ENCODE results near the gene TM9SF2. TPM values are rescaled to one million over a fixed set of nuclear protein-coding genes. Genes with fewer than 3 reads are reported as not detected.

TM9SF2 gene
- total and polyA plus RNA-seq, 9 of the 15 experiments (the other 6 are each of a cell fraction or from before 2014, with no cell fraction given), result 23.3 to 83.2 (median 55.1) TPM

DNA sequence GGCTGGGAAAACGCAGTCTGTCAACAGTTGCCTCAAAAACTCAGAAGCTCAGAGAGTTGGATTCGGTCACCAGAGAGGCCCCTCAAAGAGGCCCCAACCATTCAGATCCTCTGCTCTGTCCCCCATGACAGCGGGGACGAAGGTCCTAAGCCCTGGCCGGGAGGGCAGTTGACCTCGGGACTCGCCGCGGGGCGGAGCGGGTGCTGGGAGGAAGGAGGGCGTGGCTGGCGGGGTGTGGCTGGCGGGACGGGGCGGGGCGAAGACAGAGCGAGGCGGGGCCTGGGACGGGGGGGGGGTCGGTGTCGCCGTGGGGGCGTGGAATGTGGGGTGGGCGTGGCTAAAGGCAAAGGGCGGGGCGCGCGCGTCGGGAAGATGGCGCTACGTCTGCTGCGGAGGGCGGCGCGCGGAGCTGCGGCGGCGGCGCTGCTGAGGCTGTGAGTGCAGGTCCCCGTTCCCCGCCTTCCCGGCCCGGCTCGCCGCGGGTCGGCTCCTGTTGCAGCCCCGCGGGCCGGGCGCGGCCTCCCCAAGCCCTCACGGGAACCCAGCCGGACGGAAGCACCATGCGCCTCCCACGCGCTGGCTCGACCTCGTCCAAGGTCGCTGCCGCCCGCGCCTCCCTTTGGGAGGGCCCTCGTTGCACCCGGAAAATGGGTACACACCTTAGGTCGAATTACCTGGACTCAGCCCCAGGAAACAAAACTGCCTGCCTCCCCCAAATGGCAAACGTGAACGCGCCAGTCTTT, 105.2 kb downstream of the TM9SF2 start, which contains the start of gene CLYBL (continued):
- TF ChIP-seq, protein P1, sequence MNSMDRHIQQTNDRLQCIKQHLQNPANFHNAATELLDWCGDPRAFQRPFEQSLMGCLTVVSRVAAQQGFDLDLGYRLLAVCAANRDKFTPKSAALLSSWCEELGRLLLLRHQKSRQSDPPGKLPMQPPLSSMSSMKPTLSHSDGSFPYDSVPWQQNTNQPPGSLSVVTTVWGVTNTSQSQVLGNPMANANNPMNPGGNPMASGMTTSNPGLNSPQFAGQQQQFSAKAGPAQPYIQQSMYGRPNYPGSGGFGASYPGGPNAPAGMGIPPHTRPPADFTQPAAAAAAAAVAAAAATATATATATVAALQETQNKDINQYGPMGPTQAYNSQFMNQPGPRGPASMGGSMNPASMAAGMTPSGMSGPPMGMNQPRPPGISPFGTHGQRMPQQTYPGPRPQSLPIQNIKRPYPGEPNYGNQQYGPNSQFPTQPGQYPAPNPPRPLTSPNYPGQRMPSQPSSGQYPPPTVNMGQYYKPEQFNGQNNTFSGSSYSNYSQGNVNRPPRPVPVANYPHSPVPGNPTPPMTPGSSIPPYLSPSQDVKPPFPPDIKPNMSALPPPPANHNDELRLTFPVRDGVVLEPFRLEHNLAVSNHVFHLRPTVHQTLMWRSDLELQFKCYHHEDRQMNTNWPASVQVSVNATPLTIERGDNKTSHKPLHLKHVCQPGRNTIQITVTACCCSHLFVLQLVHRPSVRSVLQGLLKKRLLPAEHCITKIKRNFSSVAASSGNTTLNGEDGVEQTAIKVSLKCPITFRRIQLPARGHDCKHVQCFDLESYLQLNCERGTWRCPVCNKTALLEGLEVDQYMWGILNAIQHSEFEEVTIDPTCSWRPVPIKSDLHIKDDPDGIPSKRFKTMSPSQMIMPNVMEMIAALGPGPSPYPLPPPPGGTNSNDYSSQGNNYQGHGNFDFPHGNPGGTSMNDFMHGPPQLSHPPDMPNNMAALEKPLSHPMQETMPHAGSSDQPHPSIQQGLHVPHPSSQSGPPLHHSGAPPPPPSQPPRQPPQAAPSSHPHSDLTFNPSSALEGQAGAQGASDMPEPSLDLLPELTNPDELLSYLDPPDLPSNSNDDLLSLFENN (IDR thresholded peaks at IDR 0.05; ENCODE audit: low read depth in 2 of 2, low read length in 2 of 2), result no peak
- TF ChIP-seq, protein P2, sequence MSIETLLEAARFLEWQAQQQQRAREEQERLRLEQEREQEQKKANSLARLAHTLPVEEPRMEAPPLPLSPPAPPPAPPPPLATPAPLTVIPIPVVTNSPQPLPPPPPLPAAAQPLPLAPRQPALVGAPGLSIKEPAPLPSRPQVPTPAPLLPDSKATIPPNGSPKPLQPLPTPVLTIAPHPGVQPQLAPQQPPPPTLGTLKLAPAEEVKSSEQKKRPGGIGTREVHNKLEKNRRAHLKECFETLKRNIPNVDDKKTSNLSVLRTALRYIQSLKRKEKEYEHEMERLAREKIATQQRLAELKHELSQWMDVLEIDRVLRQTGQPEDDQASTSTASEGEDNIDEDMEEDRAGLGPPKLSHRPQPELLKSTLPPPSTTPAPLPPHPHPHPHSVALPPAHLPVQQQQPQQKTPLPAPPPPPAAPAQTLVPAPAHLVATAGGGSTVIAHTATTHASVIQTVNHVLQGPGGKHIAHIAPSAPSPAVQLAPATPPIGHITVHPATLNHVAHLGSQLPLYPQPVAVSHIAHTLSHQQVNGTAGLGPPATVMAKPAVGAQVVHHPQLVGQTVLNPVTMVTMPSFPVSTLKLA (conservative IDR thresholded peaks at IDR 0.05), result peak in 1 of 2 experiments; percentile 59; a peak in 2 of 4 replicates
- no peak for TF ChIP-seq RBM34 (IDR thresholded peaks at IDR 0.05; ENCODE audit: borderline replicate concordance, insufficient read depth, low read length)
- no peak for TF ChIP-seq NR2C2 (CRISPR knock-in tag; IDR thresholded peaks at IDR 0.05)
- peak; percentile 56 for TF ChIP-seq NR2C2 (tag; IDR thresholded peaks at IDR 0.05)
- 0 out of 2 replicates have a peak, but pooled peaks have one; percentile 17 for TF ChIP-seq ZBTB7A (IDR thresholded peaks at IDR 0.05; ENCODE audit: borderline replicate concordance, control insufficient read depth, low read depth, low read length)
- TF ChIP-seq ZNF408 (CRISPR knock-in tag; IDR thresholded peaks at IDR 0.05; ENCODE audit: low read depth), result no peak
- TF ChIP-seq, protein P3, sequence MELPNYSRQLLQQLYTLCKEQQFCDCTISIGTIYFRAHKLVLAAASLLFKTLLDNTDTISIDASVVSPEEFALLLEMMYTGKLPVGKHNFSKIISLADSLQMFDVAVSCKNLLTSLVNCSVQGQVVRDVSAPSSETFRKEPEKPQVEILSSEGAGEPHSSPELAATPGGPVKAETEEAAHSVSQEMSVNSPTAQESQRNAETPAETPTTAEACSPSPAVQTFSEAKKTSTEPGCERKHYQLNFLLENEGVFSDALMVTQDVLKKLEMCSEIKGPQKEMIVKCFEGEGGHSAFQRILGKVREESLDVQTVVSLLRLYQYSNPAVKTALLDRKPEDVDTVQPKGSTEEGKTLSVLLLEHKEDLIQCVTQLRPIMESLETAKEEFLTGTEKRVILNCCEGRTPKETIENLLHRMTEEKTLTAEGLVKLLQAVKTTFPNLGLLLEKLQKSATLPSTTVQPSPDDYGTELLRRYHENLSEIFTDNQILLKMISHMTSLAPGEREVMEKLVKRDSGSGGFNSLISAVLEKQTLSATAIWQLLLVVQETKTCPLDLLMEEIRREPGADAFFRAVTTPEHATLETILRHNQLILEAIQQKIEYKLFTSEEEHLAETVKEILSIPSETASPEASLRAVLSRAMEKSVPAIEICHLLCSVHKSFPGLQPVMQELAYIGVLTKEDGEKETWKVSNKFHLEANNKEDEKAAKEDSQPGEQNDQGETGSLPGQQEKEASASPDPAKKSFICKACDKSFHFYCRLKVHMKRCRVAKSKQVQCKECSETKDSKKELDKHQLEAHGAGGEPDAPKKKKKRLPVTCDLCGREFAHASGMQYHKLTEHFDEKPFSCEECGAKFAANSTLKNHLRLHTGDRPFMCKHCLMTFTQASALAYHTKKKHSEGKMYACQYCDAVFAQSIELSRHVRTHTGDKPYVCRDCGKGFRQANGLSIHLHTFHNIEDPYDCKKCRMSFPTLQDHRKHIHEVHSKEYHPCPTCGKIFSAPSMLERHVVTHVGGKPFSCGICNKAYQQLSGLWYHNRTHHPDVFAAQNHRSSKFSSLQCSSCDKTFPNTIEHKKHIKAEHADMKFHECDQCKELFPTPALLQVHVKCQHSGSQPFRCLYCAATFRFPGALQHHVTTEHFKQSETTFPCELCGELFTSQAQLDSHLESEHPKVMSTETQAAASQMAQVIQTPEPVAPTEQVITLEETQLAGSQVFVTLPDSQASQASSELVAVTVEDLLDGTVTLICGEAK (IDR thresholded peaks at IDR 0.05), result peak; percentile 35; the same call in 1 of the 2 replicates
- TF ChIP-seq, protein P3 (CRISPR knock-in tag; IDR thresholded peaks at IDR 0.05), result no peak
- TF ChIP-seq SMAD4 (CRISPR knock-in tag; conservative IDR thresholded peaks at IDR 0.05), result peak; percentile 58
- peak; percentile 66; the same call in 1 of the 2 replicates for TF ChIP-seq POLR2H (tag; IDR thresholded peaks at IDR 0.05; ENCODE audit: low read depth)
- TF ChIP-seq RFX7 (CRISPR knock-in tag; IDR thresholded peaks at IDR 0.05), result no peak
